Tibial nerve (tissue), 3 donors: ENCODE results near the gene KATNB1.

ENCODE experiments used
- CTCF ChIP-seq, 5 experiments: fragments of 200-600 bp in 3 of 5; fragments of 450-650 bp in 2 of 5; sonication (generic) in 3 of 5; IDR thresholded peaks; one replicate each; pipeline ENCODE4 v1.5.1; 2016 to 2019; ENCODE audit warnings: antibody characterized with exemption in 5 of 5, mild to moderate bottlenecking in 3 of 5, moderate library complexity in 2 of 5
- POLR2A ChIP-seq, 2 donors: fragments of 450-650 bp; IDR thresholded peaks; one replicate each; pipeline ENCODE4 v1.6.1; 2017; ENCODE audit warnings: antibody characterized with exemption in 2 of 2, mild to moderate bottlenecking in 2 of 2, moderate library complexity in 2 of 2

DNA sequence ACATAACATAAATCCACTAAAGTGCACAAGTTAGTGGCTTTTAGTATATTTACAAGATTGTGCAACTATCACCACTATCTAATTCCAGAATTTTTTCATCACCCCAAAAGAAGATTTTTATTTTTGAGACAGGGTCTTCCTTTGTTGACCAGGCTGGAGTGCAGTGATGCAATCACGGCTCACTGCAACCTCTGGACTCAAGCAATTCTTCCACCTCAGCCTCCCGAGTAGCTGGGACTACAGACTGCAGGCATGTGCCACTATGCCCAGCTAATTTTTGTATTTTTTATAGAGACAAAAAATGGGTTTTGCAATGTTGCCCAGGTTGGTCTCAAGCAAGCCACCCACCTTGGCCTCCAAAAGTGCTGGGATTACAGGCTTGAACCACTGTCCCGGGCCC, 25.9 kb upstream of the KATNB1 start:
- TF ChIP-seq CTCF (IDR thresholded peaks at IDR 0.05) (no peak), POLR2A (IDR thresholded peaks at IDR 0.05) (no peak)
